Neural cell (in vitro differentiated cells): Measurements from ENCODE around the gene MTFP1.

Experiments
- CTCF ChIP-seq: fragments of 450-650 bp; IDR thresholded peaks from 2 replicates; pipeline ENCODE4 v1.5.1; 2014; ENCODE audit warnings: antibody characterized with exemption, mild to moderate bottlenecking, moderate library complexity; ENCODE audit not compliant: poor library complexity, severe bottlenecking
- POLR2AphosphoS5 ChIP-seq: IDR thresholded peaks from 2 replicates; pipeline ENCODE4 v1.6.1; 2012

GRCh38 chr22:30426388-30427353, 1.1 kb downstream of the MTFP1 start:
- TF ChIP-seq CTCF = peak; percentile 49
- TF ChIP-seq POLR2AphosphoS5 = no peak
